Stimulated activated CD4-positive, alpha-beta T cell treated with anti-CD3 and anti-CD28 coated beads, TNF-alpha, amount 100 ng/mL, for 48 hours (primary cell): ENCODE results near the gene FAM200B.

Experiments used
- DNase-seq, 3 donors: peaks; one replicate each; pipeline ENCODE4 v3.0.0-alpha.2; 2020; ENCODE audit warnings: low read depth in 3 of 3

The FAM200B gene

GRCh38 chr4:15668566-15669435 lies 12.8 kb upstream of the FAM200B start:
- no peak for DNase-seq

- no peak for DNase-seq
Observed at GRCh38 chr4:15670576-15670975, 11.1 kb upstream of the FAM200B start.

- DNase-seq, result no peak
Observed at GRCh38 chr4:15672101-15672500, 9.5 kb upstream of the FAM200B start.

GRCh38 chr4:15673337-15673736 lies 8.3 kb upstream of the FAM200B start:
- no peak for DNase-seq

GRCh38 chr4:15674046-15674445 lies 7.6 kb upstream of the FAM200B start:
- no peak for DNase-seq

- DNase-seq, result no peak
Observed at GRCh38 chr4:15674926-15675325, 6.7 kb upstream of the FAM200B start.

- DNase-seq, result no peak
Observed at GRCh38 chr4:15675356-15675755, 6.3 kb upstream of the FAM200B start.

GRCh38 chr4:15676039-15676438 lies 5.6 kb upstream of the FAM200B start:
- no peak for DNase-seq

- DNase-seq, result no peak
Observed at GRCh38 chr4:15676899-15677298, 4.7 kb upstream of the FAM200B start.

GRCh38 chr4:15677507-15677988 lies 4.1 kb upstream of the FAM200B start:
- no peak for DNase-seq

GRCh38 chr4:15681067-15681371 lies 608 bp upstream of the FAM200B start:
- DNase-seq, result no peak

- no peak for DNase-seq
Observed at GRCh38 chr4:15682242-15683142, 865 bp downstream of the FAM200B start.

GRCh38 chr4:15683143-15683495 lies 1.5 kb downstream of the FAM200B start:
- DNase-seq, result no peak

GRCh38 chr4:15684498-15684897 lies 2.9 kb downstream of the FAM200B start:
- DNase-seq, result no peak

GRCh38 chr4:15688051-15688450 lies 6.4 kb downstream of the FAM200B start:
- no peak for DNase-seq

- DNase-seq, result no peak
Observed at GRCh38 chr4:15689540-15689939, 7.9 kb downstream of the FAM200B start.

- DNase-seq, result no peak
Observed at GRCh38 chr4:15690020-15690809, 8.6 kb downstream of the FAM200B start.

- DNase-seq, result no peak
Observed at GRCh38 chr4:15691346-15692135, 9.9 kb downstream of the FAM200B start.

GRCh38 chr4:15692602-15693001 lies 11.0 kb downstream of the FAM200B start:
- DNase-seq, result no peak

- no peak for DNase-seq
Observed at GRCh38 chr4:15694431-15694830, 12.8 kb downstream of the FAM200B start.

GRCh38 chr4:15695240-15695699 lies 13.6 kb downstream of the FAM200B start:
- DNase-seq, result no peak
